ENCODE measurements around the gene STAT5A.

The STAT5A gene

GRCh38 chr17:42246515-42246914 is 41.8 kb upstream of the STAT5A start:
- no peak for TF ChIP-seq POLR2AphosphoS5 (IDR thresholded peaks at IDR 0.05; ENCODE audit: low read depth, low read length)
- TF ChIP-seq SIN3A (IDR thresholded peaks at IDR 0.05; ENCODE audit: borderline replicate concordance, insufficient read depth, low read length) = no peak
- no peak for TF ChIP-seq REST (IDR thresholded peaks at IDR 0.05; ENCODE audit: insufficient read depth in 1 of 2, low read depth in 2 of 2, low read length in 2 of 2)
- no peak for TF ChIP-seq TAF1 (IDR thresholded peaks at IDR 0.05; ENCODE audit: borderline replicate concordance, insufficient read depth, low read length)
- TF ChIP-seq FOXP2 (optimal IDR thresholded peaks at IDR 0.05; ENCODE audit: borderline replicate concordance, extremely low read depth, extremely low read length, insufficient read depth) = no peak

- no peak for TF ChIP-seq REST (IDR thresholded peaks at IDR 0.05; ENCODE audit: insufficient read depth in 1 of 2, low read depth in 2 of 2, low read length in 2 of 2)
- TF ChIP-seq TAF1 (IDR thresholded peaks at IDR 0.05; ENCODE audit: borderline replicate concordance, insufficient read depth, low read length) = no peak
- TF ChIP-seq SIN3A (IDR thresholded peaks at IDR 0.05; ENCODE audit: borderline replicate concordance, insufficient read depth, low read length) = no peak
- no peak for TF ChIP-seq POLR2AphosphoS5 (IDR thresholded peaks at IDR 0.05; ENCODE audit: low read depth, low read length)
- TF ChIP-seq FOXP2 (optimal IDR thresholded peaks at IDR 0.05; ENCODE audit: borderline replicate concordance, extremely low read depth, extremely low read length, insufficient read depth) = no peak
These were observed 40.6 kb upstream of the STAT5A start for GRCh38 chr17:42247734-42248133.

DNA sequence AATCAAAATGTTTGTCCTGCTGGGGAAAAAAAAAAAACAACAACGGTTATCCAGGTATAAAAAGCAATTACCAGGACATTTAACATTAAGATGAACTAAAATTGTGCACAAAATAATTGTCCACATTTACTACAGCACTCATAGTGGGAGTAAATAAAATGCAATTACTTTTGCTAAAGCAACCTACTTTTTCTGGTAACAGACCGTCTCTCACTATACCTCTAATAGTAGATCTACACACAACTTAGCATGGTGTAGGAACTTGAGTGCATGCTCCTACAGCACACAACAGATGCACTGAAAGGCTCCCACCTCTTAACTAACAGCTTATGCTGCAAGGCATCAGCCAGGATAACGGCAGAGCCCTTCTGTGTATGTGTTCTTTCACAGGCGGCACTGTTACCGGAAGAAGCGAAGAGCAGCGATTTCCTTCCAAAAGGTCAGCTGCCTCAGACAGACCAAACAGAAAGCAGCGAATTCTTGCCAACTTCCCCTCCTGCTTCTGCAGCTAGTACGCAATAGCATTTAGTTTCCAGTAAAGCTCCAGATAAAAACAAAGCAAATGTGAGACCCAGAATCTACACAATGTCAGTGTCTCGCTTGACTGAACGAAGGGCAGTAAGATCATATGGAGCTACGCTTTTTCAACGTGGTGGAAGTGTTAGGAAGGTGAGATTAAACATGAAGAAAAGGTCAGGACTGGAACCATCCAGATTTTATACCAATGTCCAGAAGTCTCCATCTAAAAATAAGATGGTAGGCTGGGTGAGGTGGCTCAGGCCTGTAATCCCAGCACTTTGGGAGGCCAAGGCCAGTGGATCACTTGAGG is 39.7 kb upstream of the STAT5A start:
- TF ChIP-seq REST (IDR thresholded peaks at IDR 0.05; ENCODE audit: insufficient read depth in 1 of 2, low read depth in 2 of 2, low read length in 2 of 2) (0 out of 4 replicates have a peak, but pooled peaks of 1 of the 2 experiments have one; percentile 14), TAF1 (IDR thresholded peaks at IDR 0.05; ENCODE audit: borderline replicate concordance, insufficient read depth, low read length) (no peak), FOXP2 (optimal IDR thresholded peaks at IDR 0.05; ENCODE audit: borderline replicate concordance, extremely low read depth, extremely low read length, insufficient read depth) (peak; percentile 49), SIN3A (IDR thresholded peaks at IDR 0.05; ENCODE audit: borderline replicate concordance, insufficient read depth, low read length) (peak; percentile 74; the same call in 1 of the 2 replicates), POLR2AphosphoS5 (IDR thresholded peaks at IDR 0.05; ENCODE audit: low read depth, low read length) (no peak)

GRCh38 chr17:42249681-42250446 is 38.4 kb upstream of the STAT5A start:
- TF ChIP-seq FOXP2 (optimal IDR thresholded peaks at IDR 0.05; ENCODE audit: borderline replicate concordance, extremely low read depth, extremely low read length, insufficient read depth) (no peak), SIN3A (IDR thresholded peaks at IDR 0.05; ENCODE audit: borderline replicate concordance, insufficient read depth, low read length) (no peak), REST (IDR thresholded peaks at IDR 0.05; ENCODE audit: insufficient read depth in 1 of 2, low read depth in 2 of 2, low read length in 2 of 2) (no peak), TAF1 (IDR thresholded peaks at IDR 0.05; ENCODE audit: borderline replicate concordance, insufficient read depth, low read length) (no peak), POLR2AphosphoS5 (IDR thresholded peaks at IDR 0.05; ENCODE audit: low read depth, low read length) (no peak)

Data from PFSK-1 (cell line).